CD4-positive, alpha-beta T cell treated with Interleukin-6 at 100 ng/mL for 8 hours (primary cell): ENCODE measurements around the gene CBFA2T2.
A peak's percentile ranks its signal among the peaks of the same experiment; 100 is the strongest.

Source experiments
- DNase-seq: peaks from one replicate; pipeline ENCODE4 v3.0.0-alpha.2; 2020; ENCODE audit warnings: mixed read lengths, low spot score

The CBFA2T2 gene

DNA sequence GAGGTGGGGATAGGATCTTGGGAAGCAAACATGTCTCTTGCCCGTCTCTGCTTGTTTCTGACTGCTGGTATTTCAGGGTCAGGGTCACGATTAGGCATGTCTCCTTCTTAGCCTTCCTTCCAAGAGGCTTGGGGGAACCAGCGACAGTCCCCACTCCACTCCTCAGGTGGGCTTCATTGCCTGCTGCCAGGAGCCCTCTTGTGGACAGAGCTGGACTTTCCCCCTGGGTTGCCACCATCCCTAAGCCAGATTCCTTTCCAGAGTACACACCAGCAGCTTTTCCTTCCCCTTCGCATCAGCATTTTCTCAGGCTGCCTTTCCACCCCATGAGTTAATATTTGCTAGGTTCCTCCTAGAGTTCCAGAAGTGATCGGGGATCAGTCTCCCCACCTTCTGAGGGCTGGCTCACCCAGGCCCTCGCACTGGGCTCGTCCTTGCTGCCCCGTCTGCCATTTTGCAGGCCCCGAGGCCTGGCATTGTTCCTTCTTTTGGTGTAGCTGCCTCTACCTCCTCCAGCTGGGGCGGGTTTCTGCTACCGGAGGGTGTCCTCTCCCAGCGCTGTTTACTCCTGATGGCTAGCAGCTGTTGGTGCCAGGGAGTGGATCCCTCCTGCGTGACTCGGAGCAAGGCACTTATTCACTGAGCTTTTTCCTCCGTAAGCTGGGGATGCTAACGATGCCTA is 163.5 kb downstream of the CBFA2T2 start:
- DNase-seq, result peak; percentile 23

DNA sequence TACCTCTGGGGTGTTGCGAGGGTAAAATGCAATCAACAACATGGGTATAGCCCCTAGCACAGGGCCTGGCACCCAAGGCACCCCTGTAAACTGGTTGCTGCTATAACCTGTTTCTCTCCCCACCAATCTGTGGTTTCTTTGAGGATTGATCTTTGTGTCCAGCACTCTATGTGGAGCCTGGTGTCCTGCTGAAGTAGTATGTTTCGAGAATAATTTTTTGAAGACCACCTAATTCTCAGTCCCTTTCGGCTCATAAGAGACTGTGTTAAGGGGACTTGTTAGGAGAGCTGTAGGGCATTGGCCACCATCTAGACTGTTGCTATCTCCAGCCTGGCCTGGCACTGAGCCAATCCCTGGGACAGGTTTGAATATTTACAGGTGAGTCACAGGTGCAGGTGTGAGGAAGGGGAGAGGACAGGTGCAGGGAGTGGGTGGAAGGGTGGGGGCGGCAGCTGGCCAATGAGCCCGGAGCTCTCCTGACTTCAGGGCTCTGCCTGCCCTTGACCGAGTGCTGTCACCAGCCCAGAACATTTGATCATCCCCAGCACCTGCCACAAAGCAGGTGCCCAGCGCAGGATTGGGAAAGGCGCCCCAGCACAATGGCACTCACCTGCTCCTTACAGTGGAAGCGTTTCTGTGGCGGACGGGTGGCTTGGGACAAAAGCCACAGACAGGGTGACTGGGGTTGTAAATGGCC is 164.2 kb downstream of the CBFA2T2 start:
- no peak for DNase-seq

DNA sequence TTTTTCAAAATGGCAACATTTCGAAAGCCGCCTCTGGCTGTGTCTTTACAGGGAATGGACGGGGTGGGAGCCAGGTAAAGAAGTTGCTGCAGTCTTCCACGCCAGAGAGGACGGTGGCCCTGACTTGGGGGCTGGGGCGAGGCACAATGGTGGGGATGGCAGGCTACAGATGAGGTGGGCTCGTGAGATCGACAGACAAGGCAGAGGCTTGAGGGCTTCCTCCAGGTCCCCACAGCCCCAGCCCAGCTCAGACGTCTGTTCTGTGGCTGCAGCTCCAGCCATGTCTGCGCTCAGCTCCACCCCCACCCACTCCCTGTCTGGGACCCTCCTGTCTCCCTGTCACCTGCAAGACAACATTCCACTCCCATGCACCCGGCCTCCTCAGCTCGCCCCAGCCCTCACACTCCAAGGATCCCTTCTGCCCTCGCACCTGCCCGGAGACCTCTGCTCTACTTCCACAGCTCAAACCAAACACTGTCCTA is 164.8 kb downstream of the CBFA2T2 start:
- no peak for DNase-seq

DNA sequence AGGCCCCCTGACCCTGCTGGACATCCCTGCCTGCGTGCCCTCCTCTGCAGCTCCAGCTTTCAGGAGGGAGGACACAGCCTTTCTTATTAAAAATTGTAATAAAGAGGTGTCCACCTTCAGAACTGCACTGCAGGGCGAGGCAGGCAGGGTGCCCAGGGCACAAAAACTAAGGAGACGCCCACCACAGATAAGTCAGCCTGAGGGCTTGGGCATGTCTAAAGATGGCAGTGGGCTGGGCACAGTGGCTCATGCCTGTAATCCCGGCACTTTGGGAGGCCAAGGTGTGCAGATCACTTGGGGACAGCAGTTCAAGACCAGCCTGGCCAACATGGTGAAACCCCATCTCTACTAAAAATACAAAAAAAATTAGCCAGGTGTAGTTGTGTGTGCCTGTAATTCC is 165.3 kb downstream of the CBFA2T2 start:
- DNase-seq, result no peak

DNA sequence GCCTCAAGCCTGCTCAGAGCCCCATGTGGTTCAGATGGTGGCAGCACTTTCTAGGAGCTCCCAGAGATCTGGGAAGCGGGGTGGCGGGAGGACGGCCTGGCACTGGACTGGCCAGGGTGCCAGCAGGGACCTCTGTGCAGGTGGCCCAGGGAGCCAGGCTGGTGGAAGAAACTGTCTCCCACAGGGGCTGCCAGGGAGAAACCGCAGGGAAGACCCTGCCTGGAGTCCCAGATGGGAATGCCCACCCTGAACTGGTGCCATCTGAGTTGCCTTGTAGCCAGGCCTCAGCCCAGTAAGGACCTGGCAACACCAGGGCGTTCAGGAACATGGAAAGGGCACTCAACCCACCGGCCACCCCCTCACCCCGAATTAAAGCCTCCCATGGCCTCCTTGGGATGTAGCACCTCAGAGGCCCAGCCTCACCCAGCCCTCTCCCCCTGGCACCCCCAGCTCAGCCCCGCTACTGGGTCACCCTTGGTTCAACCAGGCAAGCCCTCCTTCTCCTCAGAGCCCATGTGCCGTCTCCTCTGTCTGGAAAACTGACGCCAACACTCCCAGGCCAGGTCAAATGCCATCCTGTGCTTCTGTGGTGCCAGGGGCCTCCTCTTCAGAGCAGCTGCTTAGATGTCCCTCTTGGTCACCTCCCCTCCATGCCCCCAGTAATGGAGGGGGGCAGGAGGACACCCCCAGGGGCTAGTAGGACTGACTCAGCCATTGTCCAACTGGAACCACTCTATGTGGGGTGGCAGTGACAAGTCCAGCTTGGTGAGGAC is 166.3 kb downstream of the CBFA2T2 start:
- no peak for DNase-seq

DNA sequence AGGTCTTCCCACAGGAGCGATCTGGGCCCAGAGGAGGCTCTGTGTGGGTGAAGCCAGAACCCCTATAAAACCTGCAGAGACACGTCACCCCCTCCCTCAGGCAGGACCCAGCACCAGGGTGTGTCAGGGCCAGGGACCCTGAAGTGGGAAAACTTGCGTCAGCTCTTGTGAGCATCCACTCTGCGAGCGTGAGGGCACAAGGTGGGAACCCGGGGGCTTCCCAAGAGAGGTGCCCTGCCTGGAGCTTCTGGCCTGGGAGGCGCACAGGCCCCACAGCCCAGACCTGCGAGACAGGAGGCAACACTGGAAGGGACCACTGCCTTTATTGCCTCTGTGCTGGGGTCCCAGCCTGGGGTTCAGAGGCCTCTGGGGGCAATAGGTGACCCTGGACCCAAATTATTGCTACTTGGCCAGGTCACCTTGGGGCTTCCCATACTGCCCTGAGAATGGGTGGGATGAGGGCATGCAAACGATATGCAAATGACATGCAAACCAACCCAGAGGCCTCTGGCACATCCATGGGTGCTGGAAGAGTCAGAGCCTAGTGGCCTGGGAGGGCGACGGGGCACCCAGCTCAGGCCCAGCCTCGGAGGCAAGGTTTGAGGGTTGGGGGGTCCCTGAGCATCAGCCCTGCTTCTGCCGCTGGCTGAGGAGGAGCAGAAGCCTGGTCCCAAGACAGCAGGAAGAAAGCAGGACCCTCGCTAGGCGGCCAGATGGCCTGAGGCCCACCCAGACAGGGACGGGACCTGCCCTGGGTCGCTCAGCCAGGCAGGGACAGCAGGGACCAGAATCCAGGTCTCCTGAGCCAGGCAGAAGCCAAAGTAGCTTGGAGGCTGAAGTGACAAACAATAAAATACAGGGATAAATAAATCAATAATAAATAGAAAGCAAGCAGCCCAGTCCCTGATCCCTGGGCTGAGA is 167.1 kb downstream of the CBFA2T2 start:
- no peak for DNase-seq

DNA sequence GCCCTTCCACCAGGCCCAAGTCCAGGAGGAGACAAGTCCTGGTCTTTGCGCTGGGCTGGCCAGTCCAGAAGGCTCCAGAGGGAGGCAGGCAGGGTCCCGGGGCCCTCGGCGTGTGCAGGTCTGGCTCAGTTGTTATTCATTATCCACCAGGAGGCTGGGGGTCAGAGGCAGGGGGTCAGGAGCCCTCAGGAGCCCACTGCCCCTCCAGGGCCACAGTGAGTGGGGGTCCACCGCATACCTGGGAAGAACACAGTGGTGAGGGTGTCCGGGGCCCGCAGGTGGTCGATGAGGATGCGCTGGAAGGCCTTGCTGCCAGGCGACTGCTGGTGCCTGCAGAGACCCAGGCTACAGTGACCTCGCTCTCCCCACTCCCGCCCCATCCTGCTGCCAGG is 167.8 kb downstream of the CBFA2T2 start:
- DNase-seq, result no peak

DNA sequence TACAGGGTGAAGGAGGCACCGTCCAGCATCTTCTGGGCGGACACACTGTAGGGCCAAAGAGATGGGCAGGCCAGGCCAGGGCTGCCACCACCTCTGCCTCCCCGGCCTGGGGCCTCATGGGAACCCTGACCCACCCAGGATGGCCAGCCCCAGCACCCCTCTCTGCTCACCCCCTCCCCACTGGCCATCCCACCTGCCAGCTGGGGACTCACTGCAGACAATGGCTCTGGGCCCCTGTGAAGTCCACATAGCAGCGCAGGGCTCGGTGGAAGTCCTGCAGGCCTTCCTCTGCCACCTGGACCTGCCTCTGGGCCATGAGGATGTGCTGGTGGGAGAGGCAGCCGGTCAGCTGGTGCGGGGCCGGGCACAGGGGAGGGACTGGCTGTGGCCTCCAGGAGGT is 168.6 kb downstream of the CBFA2T2 start:
- no peak for DNase-seq

DNA sequence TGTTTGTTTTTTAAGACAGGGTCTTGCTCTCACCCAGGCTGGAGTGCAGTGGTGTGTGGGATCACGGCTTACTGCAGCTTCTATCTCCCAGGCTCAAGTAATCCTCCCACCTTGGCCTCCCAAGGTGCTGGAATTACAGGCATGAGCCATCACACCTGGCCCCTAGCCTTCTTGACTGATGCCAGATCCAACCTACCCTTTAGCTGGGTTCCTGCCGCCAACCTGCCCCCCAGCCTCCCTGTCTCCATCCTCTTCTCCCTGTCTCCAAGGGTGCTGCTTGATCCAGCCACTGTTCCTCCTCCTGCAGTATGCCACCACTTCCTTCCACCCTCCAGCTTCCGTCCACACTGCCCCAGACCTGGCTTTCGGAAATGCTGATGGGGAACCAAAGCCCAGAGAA is 169.0 kb downstream of the CBFA2T2 start:
- DNase-seq, result no peak

DNA sequence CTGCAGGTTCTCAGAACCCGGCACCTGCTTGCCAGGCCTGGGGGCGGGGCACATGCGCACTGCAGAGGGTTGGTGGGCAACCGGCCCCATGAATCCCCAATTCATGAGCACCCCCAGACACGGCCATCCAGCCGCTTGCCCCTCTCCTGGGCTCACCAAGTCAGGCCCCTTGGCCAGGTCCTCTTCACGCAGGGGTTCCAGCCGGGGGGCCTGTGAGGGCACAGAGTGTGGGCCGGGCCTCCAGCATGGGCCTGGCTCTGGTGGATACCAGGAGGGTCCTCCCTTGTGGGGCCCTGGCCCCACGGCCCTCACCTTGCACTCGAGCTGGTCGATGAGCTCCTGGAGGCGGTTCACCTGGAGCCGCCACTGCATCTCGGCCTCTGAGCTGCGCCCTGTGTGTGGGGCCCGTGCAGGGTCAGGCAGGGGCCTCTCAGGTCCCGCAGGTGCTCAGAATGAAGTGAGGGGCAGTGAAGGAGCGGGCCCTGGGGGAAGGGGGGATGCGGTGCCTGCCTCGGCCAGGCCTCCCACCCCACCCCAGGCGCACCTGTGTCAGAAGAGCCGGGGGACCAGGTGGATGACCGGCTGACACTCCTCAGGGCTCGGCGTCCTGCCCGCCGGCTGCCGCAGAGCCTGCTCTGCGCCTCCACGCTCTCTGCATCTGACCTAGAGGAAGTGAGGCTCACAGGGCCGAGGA is 169.6 kb downstream of the CBFA2T2 start:
- no peak for DNase-seq

DNA sequence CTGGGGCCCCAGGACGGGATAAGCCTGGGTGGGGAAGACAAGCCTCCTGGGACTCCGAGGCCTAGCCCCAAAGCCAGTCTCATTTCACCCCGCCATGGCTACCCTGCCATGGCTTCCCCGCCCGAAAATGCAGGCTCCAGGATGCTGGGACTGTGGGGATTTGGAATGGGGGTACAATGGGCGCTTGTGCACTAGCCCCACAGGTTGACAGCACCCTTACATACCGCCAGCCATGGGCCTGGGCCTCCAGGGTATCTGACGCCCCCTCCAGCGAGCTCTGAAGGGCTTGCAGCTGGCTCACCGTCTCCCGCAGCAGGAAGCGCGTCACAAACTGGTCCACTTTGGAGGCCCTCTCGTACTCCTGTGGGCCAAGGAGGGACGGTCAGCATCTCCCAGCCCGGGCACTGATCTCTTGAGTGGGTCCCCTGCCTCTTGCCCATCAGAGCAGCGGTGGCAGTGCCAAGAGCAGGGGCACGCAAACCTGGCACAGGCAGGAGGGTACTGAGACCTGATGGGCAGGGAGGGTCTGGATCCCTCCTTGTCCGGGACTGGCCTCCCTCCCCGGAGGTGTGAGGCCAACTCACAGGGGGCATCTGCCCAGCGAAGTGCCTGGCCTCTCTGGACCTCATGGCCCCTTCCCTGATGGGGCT is 170.3 kb downstream of the CBFA2T2 start:
- no peak for DNase-seq

DNA sequence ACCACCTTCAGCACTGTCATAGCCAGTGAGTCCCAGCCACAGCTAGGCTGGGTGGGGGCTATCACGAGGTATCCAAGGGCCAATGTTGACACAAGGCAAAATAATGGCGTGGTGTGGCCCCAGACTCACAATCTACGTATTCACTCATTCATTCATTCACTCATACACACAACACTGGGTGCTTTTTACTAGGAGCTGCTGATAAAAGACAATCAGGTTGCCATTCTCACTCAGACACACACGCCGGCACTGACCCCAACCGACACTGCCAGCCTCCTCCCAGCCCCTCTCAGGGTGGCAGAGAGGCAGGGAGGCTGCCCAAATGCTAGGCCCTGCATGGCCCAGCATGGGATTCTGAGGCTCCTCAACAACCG is 170.8 kb downstream of the CBFA2T2 start:
- DNase-seq, result no peak

DNA sequence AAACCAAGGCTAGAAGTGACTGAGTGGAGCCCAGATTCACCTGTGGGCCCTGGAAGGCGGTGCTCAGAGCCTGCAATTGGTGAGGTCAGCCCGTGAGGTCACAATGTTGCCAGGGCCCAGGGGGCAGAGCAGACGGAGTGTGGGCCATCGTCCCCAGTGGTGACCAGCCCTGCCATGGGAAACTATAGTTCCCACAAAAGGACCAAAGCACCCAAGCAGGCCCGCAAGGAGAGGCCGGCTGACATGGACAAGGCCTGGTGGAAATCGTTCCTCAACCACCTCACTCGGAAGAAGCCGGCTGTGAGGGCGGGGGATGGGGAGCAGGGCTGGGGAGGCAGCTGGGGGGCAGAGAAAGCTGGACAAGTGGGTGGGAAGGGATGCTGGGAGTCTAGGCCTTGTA is 172.3 kb downstream of the CBFA2T2 start, which contains the start of gene C20orf144:
Gene C20orf144 (plus strand): TSS at position 156 of the 400 bp plus-strand sequence. CDS start 19 bp downstream, at position 175.
- DNase-seq, result no peak

DNA sequence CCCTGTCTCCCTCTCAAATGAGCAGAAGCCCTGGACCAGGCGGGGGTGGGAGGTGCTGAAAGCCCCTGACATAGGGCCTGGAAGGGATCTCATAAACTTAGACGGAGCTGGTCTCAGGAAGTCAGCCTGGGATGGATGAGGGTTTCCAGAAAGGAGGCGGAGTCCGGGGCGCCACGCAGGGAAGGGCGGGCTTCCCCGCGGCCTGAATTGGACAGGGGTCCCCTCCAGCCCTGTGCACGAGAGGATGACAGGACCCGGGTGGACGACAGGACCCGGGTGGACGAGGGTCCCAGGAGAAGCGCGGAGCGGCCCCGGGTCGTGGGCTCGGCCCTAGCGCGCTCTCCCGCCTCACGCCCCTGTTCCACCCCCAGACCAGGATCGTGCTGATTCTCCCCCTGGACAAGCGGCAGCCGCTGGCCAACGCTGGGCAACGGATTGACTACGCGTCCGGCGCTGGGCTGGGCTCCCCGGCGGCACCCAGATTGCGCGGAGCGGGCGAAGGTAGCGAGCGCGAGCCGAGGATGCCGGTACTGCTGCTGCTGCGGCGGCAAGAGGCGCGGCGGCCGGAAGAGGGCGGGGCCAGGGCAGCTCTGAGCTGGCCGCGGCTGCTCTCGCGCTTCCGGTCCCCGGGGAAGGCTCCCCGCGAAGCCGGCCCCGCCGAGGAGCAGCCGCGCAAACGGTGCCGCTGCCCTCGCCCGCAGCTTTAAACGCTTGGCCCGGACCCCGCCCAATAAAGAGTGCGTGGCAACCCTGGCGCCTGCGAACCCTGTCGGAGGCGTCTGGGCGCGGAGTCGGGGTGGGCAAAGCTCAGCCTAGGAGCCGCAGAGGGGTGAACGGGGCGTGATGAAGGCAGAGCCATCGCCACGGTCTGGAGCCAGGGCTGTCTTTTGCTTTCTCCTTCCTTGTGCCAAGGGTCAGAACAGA is 173.5 kb downstream of the CBFA2T2 start:
- peak; percentile 86 for DNase-seq

DNA sequence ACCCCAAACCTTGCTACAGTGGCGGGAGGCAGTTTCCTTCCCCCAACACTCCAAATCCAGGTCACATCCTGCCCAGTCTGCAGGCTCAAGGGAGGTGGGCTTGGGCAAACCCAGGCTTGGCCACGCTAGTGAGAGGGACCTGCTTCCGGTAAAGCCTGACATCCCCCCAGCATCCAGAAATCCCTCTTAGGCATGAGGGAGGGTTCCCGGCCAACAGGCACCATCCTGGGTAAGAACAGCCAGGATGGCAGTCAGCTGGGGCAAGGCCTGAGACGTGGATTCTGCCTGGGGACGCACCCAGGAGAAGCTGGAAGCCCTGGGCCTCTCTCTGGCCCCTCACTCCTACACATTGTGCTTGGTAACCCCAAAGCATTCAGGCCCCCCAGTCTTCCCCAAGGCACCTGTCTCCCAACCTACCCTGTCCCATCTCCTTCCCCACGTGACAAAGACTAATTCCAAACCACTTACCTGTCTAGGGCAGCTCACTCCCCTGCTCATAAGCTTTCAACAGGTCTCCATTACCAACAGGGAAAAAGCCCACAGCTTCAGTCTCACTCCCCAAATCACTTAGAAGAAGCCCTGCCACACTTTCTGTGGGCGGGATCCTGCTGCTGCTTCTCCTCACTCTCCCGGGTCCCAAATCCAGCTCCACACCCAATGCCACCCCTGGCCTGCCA is 174.3 kb downstream of the CBFA2T2 start:
- no peak for DNase-seq

DNA sequence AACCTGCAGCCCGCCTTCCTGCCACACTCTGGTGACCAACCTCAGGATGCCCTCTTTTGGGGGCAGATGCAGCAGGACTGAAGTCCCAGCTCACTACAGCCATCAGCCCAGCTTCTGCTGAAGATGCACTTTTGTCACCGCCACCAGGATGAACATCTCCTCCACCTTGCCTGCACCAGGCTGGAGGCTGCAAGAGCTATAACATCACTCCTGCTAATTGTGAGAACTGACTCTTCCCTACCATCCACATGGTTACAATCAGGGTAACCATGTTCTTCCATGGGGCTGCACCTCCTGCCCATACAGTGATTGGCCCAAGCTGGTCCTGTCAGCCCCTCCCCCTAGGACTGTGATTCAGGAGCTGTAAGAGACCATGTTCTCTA is 174.9 kb downstream of the CBFA2T2 start:
- no peak for DNase-seq

DNA sequence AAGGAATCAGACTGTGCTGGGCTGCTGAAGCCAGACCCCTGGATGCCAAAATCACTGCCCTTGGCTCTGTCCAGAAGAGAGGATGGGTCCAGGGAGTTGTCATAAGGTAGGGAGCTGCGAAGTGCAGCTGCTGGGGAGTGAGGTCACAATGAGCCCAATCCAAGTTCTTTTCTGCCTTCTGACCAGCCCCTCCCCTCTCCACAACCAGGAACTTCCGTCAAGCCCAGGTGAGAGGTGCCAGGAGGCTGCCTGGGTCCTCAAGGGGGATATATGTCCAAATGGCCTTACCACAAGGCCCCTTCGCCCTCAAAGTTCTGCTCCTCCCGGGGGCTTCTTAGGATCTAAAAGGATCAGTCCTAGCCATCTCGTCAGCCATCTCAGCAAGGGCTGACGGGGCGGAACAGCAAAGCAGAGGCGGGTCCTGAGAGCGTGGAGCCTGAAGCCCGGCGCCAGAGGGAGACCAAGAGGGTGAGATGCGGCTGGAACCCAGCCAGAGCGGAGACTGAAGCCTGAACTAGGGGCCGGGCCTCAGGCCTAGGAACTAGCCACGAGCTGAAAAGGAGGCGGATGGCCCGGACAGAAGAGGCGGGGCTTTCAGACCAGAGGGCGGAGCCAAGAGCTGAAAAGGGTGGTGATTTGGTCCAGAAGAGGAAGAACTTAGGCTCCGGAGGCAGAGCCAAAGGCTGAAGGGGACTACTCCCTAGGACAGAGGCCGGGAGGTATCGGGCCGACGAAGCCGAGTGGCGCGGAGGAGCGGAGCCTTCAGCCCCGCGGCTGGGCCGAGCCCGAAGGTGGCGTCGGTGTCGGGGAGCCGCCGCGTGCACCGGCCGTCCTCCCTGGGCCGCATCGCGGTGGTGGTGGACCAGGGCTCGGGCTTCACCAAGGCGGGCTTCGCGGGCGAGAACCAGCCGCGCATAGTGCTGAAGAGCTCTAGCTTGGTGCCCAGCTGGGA is 176.7 kb downstream of the CBFA2T2 start, which contains the start of gene ACTL10:
Gene ACTL10 (plus strand): TSS at position 651 of the 952 bp plus-strand sequence. CDS start 555 bp downstream, outside the sequence.
- DNase-seq, result peak; percentile 82

DNA sequence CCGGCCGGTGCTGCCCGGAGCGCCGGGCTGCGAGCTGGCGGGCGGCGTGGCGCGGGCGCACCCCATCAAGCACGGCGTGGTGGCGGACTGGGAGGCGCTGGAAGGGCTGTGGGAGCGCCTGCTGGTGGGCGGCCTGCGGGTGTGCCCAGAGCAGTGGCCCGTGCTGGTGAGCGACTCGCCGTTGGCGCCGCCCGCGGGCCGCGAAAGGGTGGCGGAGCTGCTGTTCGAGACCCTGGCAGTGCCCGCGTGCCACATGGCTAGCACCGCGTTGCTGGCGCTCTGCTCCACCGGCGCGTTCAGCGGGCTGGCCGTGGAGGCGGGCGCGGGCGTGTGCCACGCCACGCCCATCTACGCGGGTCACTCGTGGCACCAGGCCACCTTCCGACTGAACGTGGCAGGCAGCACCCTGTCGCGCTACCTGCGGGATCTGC is 177.4 kb downstream of the CBFA2T2 start:
- no peak for DNase-seq
